ENCODE results near the gene KLHL30.

DNA sequence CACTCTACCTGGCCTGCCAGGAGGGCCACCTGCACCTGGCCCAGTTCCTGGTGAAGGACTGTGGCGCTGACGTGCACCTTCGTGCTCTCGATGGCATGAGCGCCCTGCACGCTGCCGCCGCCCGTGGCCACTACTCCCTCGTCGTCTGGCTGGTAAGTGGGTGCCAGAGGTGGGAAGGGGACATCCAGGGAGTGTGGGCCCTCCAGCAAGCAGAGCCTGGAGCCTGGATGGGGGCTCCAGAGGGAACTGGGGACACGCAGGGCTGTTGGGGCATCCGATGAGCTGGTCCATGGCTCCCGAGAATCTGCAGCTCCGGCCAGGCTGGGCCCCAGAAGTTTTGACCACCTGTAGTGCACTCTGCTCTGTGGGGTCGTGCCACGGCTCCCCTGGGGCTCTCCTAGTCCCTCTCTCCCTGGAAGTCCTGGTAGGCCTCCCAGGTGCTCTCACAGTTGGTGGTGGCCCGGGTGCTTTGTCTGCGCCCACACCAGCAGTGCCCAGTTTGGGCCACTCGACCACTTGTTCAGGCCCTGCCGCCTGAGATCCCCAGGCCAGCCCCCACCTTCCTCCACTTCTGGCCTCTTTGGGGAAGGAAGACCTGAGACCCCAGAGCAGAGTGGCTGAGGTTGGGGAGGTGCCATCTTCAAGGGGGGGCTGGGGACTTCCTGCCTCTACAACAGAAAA is 33.6 kb upstream of the KLHL30 start:
- TF ChIP-seq GATA2 (IDR thresholded peaks at IDR 0.05; ENCODE audit: low read depth, low read length), result no peak
- no peak for TF ChIP-seq GATA3 (IDR thresholded peaks at IDR 0.05; ENCODE audit: low read depth, low read length)

Data from SH-SY5Y (cell line).